ENCODE measurements around the gene RPLP2.
A peak's percentile ranks its signal among the peaks of the same experiment; 100 is the strongest.

RPLP2 gene

GRCh38 chr11:790721-791564 is 18.8 kb upstream of the RPLP2 start:
- no peak for FAIRE-seq
- DNase-seq (ENCODE audit: insufficient read length, low spot score), result no peak

GRCh38 chr11:791658-792534 is 17.9 kb upstream of the RPLP2 start:
- no peak for DNase-seq (ENCODE audit: insufficient read length, low spot score)
- FAIRE-seq, result no peak

- DNase-seq (ENCODE audit: insufficient read length, low spot score) (no peak), FAIRE-seq (no peak)
Measured at GRCh38 chr11:792535-792821, 17.3 kb upstream of the RPLP2 start.

- FAIRE-seq, result no peak
- DNase-seq (ENCODE audit: insufficient read length, low spot score), result no peak
Measured at GRCh38 chr11:792873-793272, 16.9 kb upstream of the RPLP2 start.

DNA sequence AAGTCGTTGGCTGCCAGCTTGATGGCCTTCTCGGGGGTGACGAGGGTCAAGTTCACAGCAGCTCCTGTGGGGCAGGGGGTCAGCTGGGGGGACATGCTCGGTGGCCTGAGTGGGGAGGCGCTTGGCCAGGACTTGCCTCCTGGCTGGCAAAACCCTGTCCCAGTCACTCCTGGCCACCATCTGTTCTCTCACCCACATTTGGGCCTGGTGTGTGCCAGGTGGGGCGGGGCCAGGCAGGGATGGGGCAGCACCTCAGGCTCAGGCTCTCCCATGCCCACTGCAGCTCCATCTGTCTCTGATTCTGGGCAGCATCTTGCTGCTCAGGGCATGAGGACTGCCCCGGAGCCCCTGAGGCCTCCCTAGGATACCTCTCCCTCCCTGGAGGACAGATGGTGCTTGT is 16.2 kb upstream of the RPLP2 start:
- no peak for DNase-seq (ENCODE audit: insufficient read length, low spot score)
- FAIRE-seq, result no peak

- DNase-seq (ENCODE audit: insufficient read length, low spot score) (no peak), FAIRE-seq (no peak)
Measured at GRCh38 chr11:794013-794765, 15.6 kb upstream of the RPLP2 start.

- FAIRE-seq (no peak), DNase-seq (ENCODE audit: insufficient read length, low spot score) (no peak)
Measured at GRCh38 chr11:794766-795633, 14.8 kb upstream of the RPLP2 start.

GRCh38 chr11:795634-796564 is 13.9 kb upstream of the RPLP2 start:
- DNase-seq (ENCODE audit: insufficient read length, low spot score) (peak; percentile 99), FAIRE-seq (peak; percentile 67)

DNA sequence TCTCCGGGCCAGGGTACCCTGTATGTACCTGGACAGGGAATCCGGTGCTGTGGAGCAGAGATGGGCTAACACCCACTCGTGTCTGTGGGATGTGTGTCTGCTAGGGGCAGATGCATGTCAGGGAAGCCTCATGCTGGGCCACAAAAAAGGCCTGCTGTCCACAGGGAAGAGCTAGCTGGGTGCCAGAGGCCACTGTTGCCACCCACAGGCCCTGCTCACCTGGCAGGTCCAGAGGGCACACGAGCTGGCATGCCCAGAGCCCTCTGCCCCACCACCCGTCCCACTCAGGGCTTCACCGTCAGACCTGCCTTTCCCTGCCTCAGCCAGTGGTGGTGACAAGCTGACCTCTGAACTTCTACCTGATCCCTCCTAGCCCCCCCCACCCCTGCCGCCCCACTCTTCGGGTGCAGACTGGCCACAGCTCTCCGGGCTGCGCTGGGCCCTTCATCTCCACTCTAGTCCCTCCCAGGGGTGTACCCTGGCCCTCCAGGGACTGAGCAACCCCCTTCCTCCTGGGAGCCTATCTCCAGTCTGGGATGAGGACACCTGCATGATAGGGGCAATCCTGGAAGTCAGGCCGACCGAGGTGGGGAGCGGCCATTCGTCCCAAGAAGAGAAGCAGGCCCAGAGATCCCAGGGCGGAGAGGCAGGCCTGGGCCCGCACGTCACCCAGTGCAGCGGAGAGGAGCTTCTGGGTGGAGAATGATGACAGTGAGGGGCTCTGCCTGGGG is 13.0 kb upstream of the RPLP2 start:
- FAIRE-seq (peak; percentile 28), DNase-seq (ENCODE audit: insufficient read length, low spot score) (no peak)

DNA sequence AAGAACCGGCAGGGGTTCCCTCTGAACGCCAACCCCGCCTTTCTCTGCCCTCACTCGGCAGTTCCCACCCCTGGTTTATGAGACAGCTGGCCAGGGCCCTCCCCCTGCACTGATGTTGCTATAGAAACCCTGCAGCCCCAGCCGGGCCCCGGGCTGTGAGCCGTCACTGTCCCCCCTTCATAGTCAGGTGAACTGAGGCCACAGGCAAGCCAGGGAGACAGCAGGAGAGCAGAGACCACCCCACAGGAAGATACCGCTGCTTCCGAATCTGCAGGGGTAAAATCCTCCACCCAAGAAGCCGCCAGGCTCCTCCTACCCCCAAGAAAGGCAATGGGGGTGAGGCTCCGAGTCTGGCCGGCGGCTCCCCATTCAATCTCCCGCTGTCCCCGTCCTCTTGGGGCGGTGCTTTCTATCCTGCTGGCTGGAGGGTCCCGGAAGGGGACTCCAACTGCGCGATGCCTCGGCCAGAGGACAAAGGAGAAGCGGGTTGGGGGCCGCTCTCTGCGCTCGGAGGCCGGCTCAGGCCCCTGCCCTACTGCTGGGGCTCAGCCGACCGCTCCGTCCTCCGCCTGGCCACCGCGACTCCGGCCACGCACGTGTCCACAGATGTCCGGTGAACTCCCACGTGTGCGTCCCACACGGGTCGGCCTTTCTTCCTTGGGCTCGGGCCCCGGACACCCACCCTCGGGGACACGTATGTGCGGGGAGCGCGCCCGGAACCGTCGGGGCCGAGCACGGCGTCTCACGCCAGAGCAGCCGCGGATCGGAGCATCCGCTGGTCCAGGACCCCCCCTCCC is 12.3 kb upstream of the RPLP2 start:
- peak; percentile 91 for DNase-seq (ENCODE audit: insufficient read length, low spot score)
- FAIRE-seq, result peak; percentile 94

- peak; percentile 97 for DNase-seq (ENCODE audit: insufficient read length, low spot score)
- FAIRE-seq, result peak; percentile 93
Measured at GRCh38 chr11:798093-798713, 11.6 kb upstream of the RPLP2 start, which contains the start of gene SLC25A22. Gene SLC25A22, minus strand, starts transcription at chr11:798281. Its CDS starts 3,275 bp downstream, at chr11:795006.

GRCh38 chr11:799641-800316 is 10.0 kb upstream of the RPLP2 start:
- DNase-seq (ENCODE audit: insufficient read length, low spot score) (no peak), FAIRE-seq (no peak)

DNA sequence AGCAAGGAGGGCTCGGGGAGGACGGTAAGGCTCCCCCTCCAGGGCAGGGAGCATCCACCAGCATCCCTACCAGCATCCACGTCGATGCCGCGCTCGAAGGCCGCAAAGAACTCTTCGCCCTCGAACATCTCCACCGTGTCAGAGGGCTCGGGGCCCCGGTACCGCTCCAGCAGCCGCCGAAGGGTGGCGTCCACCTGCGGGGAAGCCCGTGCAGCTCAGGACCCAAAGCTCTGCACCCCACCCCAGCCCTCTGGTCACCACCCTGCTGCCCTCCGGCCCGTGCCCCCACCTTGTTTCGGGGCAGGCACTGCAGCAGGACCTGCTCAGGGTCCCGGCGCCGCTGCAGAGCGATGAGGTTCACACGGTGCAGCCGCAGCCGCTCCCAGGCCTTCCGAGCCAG is 9.3 kb upstream of the RPLP2 start:
- DNase-seq (ENCODE audit: insufficient read length, low spot score) (no peak), FAIRE-seq (no peak)

DNA sequence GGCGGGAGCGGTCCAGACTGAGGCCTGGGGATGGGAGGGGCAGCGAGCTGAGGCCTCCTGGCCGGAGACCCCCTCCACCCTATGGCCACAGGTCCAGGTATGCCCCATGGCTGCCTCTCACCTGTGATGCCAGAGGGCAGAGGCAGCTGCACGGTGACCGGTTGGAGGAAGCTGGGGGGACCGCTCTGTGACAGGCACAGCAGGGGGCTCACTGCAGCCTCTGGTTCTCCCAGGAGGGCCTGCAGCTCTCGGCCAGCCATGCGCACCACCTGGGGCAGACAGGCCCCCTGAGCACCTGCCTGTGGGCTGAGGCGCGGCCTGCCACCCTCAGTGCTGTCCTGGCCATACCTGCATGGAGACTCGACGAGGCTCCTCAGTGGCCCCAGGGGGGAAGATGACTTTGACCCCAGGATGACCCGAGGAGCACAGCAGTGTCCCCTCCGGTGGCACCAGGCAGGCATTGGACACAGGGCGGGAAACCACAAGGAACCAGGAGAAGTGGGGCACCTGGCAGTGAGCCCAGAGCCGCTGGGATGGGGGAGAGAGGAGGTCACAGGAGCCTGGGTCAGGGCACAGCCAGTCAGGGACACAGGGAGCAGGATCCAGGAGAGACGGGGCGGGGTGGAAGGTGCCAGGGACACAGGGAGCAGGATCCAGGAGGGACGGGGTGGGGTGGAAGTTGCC is 8.5 kb upstream of the RPLP2 start:
- FAIRE-seq, result no peak
- DNase-seq (ENCODE audit: insufficient read length, low spot score), result no peak

DNA sequence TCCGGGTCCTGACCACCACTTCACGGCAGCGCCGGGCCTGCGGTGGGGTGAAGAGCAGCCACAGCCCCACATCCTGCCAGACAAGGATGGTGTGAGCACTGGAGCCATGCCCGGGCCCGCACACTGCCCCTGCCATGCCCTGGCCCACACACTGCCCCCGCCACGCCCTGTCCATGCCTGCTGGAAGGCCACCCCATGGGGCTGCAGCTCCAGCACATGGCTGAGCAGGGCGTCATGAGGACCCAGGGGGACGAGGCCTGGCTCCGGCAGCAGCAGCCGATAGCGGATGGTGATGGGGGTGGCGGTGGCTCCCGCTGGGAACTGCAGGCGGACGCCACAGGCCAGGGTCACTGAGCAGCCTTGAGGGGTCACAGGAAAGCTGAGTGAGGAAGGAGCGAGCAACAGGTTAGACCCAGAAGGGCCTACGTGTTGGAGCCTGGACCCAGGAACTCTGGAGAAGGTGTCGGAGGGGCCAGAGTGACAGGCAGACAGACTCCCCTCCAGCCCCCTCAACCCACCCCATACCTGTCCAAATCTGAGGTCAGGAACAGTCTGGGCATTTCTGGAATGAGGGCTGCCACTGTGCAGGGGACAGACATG is 7.6 kb upstream of the RPLP2 start:
- DNase-seq (ENCODE audit: insufficient read length, low spot score), result no peak
- FAIRE-seq, result no peak
